GM21717 (cell line): ENCODE measurements around the gene RALGAPA1.
"Not testable (repeated sequence)": the region's sequence is repeated elsewhere in the genome, so short reads cannot be mapped to it uniquely, and the experiment has no call there.

Experiments
- ATAC-seq: cut with Tn5 transposase; IDR thresholded peaks from one replicate; pipeline ENCODE4 v1.9.1; 2021; ENCODE audit warnings: mild to moderate bottlenecking, moderate library complexity; ENCODE audit not compliant: unreplicated experiment

Gene RALGAPA1

DNA sequence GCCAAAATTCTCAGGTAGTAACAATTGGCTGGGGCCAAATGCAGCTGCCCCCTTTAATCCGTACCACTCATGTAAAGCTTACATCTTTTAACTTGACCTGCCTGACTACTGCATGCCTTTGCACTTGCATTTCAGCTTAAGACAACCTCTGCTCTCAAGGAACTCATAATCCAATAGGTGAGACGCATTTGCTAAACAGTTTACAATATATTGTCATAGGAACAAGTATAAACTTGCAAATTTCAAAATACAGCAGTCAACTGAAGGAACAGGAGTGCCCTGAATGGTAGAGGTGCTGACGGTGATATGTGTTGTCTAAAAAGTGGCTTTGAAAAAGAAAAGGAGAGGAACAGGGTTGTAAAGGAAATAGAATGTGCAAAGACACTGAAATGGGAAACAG, 13.4 kb upstream of the RALGAPA1 start:
- no peak for ATAC-seq

DNA sequence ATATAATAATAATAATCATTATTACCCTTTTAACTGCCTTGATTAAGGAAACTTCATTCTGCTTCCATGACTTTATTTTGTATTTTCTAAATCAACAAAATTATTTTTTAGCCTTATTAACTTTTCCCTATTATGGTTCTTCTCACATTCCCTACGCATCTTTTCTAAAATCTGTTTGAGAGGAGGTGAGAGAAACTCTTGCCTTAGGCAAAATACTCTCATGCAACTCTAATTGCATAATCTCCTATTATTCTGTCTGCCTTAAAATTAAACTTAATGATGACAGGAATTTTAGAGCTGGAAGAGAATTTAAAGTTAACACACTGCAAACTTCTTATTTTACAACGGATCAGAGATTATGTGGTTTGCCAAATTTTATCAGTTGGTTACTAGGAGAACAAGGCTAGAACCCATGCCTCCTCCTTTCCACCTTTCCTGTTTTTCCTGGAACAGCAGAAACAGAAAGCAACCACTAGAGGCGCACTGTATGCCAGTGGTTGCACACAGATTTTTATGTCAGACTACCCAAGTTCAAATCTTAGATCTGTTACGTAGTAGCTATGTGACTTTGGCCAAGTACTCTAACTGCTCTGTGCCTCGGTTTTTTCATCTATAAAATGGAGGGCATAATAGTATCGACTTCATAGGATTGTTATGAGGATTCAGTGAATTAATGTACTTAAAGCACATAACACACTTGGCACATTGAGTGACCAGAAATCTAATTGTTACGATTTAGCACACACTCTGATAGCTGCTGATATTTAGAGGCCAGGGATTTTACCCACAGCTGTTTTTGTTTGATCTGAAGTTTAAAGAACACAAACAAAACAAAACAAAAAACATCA, 12.7 kb upstream of the RALGAPA1 start:
- no peak for ATAC-seq

GRCh38 chr14:35819591-35820540, 10.8 kb upstream of the RALGAPA1 start:
- ATAC-seq, result no peak

DNA sequence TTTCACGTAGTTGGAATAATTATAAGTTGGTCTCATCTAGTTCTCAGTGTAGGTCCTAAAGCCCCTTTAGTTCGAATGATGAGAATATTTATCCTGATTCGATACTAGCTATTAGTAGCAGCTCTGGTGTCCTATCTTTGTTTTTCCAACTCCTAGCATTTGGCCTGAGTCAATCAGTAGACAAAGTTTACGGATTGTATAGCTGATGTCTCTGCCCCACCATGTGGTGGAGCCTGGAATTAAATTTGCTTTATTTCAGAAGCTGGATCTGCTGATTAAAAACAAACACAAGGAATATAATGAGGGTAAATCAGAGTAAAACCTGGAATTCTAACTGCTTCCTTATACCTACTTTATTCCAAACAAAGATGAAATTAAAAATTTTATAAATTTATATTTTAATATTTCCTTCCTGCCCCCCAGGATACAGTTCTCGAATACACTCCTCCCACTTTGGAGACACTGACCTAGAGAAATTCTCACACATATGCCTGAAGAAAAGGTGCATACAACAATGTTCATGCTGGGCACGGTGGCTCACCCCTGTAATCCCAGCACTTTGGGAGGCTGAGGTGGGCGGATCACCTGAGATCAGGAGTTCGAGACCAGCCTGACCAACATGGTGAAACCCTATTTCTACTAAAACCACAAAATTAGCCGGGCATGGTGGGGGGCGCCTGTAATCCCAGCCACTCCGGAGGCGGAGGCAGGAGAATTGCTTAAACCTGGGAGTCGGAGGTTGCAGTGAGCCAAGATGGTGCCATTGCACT, 9.4 kb upstream of the RALGAPA1 start:
- no peak for ATAC-seq

- peak; percentile 56 for ATAC-seq
These were observed 5.4 kb upstream of the RALGAPA1 start for GRCh38 chr14:35814371-35815005.

- ATAC-seq, result no peak
These were observed 1.9 kb upstream of the RALGAPA1 start for GRCh38 chr14:35810963-35811362.

DNA sequence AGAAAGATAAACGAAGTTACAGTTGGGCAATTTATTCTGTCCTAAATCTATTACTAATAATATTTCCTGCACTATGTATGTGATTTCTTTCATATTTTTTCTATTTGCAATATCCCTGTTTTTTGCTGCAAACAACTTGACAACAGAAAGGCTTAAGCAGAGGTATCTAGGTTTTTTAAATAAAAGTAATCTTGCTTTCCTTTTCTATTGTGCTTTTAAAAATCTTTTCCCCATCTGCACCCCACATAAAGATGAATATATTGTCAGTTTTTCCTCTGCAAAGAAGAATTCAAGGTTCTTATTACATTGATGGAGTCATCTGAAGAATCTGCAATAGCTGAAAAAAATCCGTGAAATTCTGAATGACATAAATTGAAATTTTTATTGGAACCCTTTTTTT, 502 bp upstream of the RALGAPA1 start:
- no peak for ATAC-seq

- ATAC-seq, result no peak
These were observed 938 bp downstream of the RALGAPA1 start for GRCh38 chr14:35808076-35808637.

DNA sequence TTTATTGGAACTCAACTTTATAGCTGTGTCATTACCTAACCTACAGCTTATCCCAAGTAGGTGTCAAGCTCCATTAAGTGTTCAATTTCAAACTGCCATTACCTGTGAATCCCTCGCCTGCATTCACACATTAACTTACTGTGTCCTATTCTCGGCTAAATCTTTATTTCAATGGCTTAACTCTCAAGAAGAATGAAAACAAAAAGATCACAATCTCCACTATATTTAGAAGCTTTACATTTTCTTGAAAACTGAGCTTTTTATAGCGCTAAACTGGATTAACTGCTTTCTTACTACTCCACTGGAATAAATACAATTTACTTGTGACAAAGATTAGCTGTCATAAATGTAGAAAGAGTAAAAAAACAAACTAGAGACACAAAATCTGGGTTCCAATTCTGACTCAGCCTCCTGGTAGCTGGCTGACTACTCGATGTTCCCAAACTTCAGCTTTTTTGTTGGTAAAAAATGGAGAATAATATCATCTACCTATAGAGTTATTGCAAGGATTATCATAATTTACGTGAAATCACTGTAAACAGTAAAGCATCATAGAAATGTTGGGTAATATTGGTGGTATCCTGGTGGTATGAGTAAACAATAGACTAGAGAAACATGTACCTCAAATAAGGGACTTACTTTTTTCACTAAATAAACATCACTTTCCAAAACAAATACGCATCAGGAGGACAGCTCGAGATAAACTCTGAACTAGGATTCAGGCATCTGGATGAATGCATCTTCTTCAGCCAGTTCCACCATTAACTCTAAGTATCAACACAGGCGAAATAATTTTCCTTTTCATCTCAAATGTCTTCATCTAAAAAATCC, 1.7 kb downstream of the RALGAPA1 start:
- no peak for ATAC-seq

DNA sequence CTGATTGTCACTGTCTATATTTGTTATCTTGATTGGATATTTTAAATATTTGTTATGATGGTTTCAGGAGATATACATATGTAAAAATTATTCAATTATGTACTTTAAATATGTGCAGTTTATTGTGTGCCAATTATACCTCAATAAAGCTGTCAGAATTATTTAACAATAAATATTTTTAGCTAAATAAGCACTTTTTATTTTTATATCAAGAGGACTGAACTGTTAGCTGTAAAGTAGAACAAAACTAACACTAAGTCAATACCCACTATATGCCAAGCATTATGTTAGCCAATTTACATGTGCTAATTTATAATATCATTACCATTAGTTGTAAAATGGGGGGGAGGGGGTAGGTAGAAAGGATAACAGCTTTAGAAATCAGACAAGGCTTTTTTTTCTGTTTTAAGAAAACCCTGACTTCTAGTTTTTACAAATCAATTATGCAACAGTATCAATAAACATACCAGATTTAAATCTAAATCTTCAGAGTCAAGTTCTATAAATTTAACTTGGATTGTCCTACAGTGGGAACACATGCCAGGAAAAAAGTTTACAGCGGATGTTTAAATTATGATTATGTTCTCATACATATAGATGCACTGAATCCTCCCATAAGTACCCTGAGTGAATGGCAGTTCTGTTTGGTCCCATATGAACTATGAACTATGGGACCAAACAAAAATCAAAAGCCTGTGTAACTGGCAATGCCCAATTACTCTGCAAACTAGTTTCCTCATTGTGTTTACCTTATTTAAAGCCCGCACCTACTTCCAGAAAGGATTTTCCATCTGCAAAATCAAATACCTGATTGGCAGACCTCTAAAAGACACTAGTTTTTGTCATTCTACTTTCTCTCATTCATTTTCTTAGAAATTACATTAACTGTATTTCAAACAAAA, 2.8 kb downstream of the RALGAPA1 start:
- ATAC-seq, result no peak

DNA sequence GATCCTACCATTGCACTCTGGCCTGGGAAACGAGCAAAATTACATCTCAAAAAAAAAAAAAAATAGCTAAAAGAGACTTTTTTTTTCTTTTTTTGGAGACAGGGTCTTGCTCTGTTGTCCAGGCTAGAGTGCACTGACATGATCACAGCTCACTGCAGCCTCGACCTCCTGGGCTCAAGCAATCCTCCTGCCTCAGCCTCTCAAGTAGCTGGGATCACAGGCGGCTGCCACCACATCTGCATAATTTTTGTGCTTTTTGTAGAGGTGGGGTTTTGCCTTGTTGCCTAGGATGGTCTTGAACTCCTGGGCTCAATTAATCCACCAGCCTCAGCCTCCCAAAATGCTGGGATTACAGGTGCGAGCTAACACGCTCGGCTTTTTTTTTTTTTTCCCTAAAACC, 11.3 kb downstream of the RALGAPA1 start:
- no peak for ATAC-seq

DNA sequence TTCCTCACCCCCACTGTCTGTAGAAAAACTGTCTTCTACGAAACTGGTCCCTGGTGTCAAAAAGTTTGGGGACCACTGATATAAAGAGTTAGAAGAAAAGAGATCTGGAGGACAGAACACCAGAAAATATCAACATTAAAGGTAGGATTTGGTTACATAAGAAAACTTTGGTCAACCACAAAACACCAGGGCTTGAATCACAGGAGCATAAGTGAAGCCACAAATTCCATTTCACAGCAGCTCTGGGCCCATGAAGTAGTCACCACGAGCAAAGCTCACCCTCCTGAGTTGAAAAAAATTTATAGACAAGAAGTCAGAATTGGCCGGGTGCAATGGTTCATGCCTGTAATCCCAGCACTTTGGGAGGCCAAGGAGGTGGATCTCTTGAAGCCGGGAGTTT, 19.4 kb downstream of the RALGAPA1 start:
- no peak for ATAC-seq

GRCh38 chr14:35786856-35787255, 22.2 kb downstream of the RALGAPA1 start:
- no peak for ATAC-seq

DNA sequence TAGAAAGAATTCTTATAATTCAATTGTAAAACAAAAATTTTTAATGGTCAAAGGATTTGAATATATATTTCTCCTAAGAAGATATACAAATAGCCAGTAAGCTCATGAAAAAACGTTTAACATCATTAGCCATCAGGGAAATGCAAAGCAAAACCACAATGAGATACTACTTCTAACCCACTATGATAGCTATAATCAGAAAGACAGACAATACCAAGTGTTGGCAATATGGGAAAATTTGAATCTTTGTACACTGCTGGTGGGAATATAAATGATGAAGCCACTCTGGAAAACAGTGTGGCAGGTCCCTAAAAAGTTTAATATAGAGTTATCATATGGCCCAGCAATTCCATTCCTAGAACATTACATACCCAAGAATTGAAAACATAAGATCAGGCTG, 25.4 kb downstream of the RALGAPA1 start:
- no peak for ATAC-seq

DNA sequence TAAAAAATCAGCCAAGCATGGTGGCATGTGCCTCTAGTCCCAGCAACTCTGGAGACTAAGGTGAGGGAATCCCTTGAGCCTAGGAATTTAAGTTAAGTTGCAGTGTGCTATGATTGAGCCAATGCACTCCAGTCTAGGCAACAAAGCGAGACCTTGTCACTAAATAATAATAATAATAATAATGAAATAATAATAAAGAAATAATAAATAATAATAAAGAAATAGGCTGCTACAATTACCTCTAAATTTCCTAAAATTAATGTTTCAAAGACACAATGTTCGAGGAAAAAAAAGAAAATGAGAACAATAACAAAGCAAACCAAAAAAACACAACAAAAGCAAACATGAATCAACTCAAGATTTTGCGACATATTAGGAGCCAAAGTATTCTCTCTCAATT, 29.7 kb downstream of the RALGAPA1 start:
- ATAC-seq, result no peak

DNA sequence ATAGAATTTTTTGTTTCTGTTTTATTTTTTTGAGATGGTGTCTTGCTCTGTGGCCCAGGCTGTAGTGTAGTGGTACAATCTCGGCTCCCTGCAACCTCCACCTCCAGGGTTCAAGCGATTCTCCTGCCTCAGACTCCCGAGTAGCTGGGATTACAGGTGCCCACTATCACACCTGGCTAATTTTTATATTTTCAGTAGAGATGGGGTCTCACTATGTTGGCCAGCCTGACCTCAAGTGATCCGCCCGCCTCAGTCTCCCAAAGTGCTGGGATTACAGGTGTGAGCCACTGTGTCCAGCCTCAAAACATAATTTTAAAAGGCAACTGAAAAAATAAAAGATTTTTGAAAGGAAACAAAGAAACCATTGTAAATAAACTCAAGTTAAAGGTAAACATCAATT, 31.5 kb downstream of the RALGAPA1 start:
- not testable (repeated sequence) for ATAC-seq

GRCh38 chr14:35776823-35777222, 32.3 kb downstream of the RALGAPA1 start:
- no peak for ATAC-seq

GRCh38 chr14:35776085-35776484, 33.0 kb downstream of the RALGAPA1 start:
- not testable (repeated sequence) for ATAC-seq
